BLaER1 treated with 17β-estradiol and CSF1 and Interleukin-3, amounts not matched to agents 10 nM and 100 nM (cell line): Measurements from ENCODE around the gene NUDC.
"Not testable (repeated sequence)": the region's sequence is repeated elsewhere in the genome, so short reads cannot be mapped to it uniquely, and the experiment has no call there.

Experiments used
- H3K27ac ChIP-seq, 11 experiments: shearing (Covaris generic); formaldehyde crosslinking; 2 replicates each; pipeline ENCODE4 v1.8.1; 2022
- H3K27me3 ChIP-seq, 11 experiments: shearing (Covaris generic); formaldehyde crosslinking; 2 replicates each; pipeline ENCODE4 v1.8.1; 2022
- H3K36me3 ChIP-seq, 11 experiments: shearing (Covaris generic); formaldehyde crosslinking; 2 replicates each; pipeline ENCODE4 v1.8.1; 2022
- H3K4me1 ChIP-seq, 10 experiments: shearing (Covaris generic); formaldehyde crosslinking; 2 replicates each; pipeline ENCODE4 v1.8.1; 2022
- H3K4me2 ChIP-seq, 11 experiments: shearing (Covaris generic); formaldehyde crosslinking; 2 replicates each; pipeline ENCODE4 v1.8.1; 2022
- H3K4me3 ChIP-seq, 10 experiments: shearing (Covaris generic); formaldehyde crosslinking; 2 replicates each; pipeline ENCODE4 v1.8.1; 2022
- H3K9ac ChIP-seq, 11 experiments: shearing (Covaris generic); formaldehyde crosslinking; 2 replicates each; pipeline ENCODE4 v1.8.1; 2022
- H3K9me3 ChIP-seq, 11 experiments: shearing (Covaris generic); formaldehyde crosslinking; replicated peaks in 1 of 11; 2 replicates each; pipeline ENCODE4 v1.8.1; 2022
- H4K20me1 ChIP-seq, 11 experiments: shearing (Covaris generic); formaldehyde crosslinking; 2 replicates each; pipeline ENCODE4 v1.8.1; 2022
- Cebpa-rat ChIP-seq, 11 experiments: shearing (Covaris generic); IDR thresholded peaks; 2 replicates each; pipeline ENCODE4 v1.8.1; 2022

Gene NUDC

GRCh38 chr1:26941311-26941710 is 19.8 kb downstream of the NUDC start:
- peak overlapping the region in 2 of 11 experiments; percentile 4 to 33; a peak in 1 of 22 replicates for H3K9ac ChIP-seq
- no peak overlapping the region for H3K4me3 ChIP-seq
- peak overlapping the region in 2 of 11 experiments; percentile 65 to 68; a peak in 4 of 22 replicates for H3K4me2 ChIP-seq
- no peaks in the 10 kb centered on the region for H3K27me3 ChIP-seq
- H3K27ac ChIP-seq = peak overlapping the region in 2 of 11 experiments; percentile 61 to 63; a peak in 4 of 22 replicates
- peaks cover 0 to 78% (median 51%) of the 10 kb centered on the region in 11 experiments; a peak in 17 of 22 replicates for H4K20me1 ChIP-seq
- TF ChIP-seq Cebpa-rat (IDR thresholded peaks at IDR 0.05) = no peak
- H3K9me3 ChIP-seq = no peaks in the 10 kb centered on the region
- peaks cover 66 to 100% (median 96%) of the 10 kb centered on the region in 11 experiments for H3K36me3 ChIP-seq
- peaks cover 0 to 53% (median 18%) of the 10 kb centered on the region in 10 experiments; a peak in 12 of 20 replicates for H3K4me1 ChIP-seq

DNA sequence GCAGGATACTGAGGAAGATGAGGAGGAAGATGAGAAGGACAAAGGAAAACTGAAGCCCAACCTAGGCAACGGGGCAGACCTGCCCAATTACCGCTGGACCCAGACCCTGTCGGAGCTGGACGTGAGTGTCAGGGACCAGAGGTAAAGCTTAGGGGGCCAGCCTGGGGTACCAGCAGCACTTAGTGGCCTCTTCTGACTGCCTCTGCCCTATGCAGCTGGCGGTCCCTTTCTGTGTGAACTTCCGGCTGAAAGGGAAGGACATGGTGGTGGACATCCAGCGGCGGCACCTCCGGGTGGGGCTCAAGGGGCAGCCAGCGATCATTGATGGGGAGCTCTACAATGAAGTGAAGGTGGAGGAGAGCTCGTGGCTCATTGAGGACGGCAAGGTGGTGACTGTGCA is 21.1 kb downstream of the NUDC start:
- H3K9me3 ChIP-seq = no peaks in the 10 kb centered on the region
- no peak overlapping the region for H3K4me2 ChIP-seq
- H3K9ac ChIP-seq = no peak overlapping the region
- no peak for TF ChIP-seq Cebpa-rat (IDR thresholded peaks at IDR 0.05)
- peaks cover 64 to 100% (median 92%) of the 10 kb centered on the region in 11 experiments for H3K36me3 ChIP-seq
- H4K20me1 ChIP-seq = peaks cover 0 to 65% (median 44%) of the 10 kb centered on the region in 11 experiments; a peak in 17 of 22 replicates
- no peak overlapping the region for H3K4me3 ChIP-seq
- H3K4me1 ChIP-seq = peaks cover 0 to 41% (median 15%) of the 10 kb centered on the region in 10 experiments; a peak in 12 of 20 replicates
- peak overlapping the region in 1 of 11 experiments; percentile 61; a peak in 2 of 22 replicates for H3K27ac ChIP-seq
- no peaks in the 10 kb centered on the region for H3K27me3 ChIP-seq

DNA sequence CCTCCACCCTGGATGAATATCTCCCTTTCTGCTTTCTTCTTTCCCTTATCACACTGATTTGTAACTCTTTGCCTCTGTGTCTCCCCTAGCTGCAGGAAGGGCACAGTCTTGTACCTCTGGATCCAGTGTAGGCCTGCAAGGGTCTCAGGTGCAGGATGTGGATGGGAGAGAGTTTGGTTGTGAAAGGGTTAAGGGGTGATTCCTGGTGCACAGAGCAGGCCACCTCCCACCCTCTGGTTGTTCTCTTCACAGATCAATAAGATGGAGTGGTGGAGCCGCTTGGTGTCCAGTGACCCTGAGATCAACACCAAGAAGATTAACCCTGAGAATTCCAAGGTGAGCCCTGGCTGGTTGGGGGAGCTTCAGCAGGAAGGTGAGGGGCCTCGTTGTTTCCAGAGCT is 23.6 kb downstream of the NUDC start:
- Histone ChIP-seq H3K9ac (no peak overlapping the region), H3K27me3 (no peaks in the 10 kb centered on the region), H3K9me3 (no peaks in the 10 kb centered on the region), H4K20me1 (peaks cover 0 to 40% (median 20%) of the 10 kb centered on the region in 11 experiments; a peak in 14 of 22 replicates), H3K36me3 (peaks cover 64 to 87% (median 77%) of the 10 kb centered on the region in 11 experiments), H3K4me2 (no peak overlapping the region), H3K4me3 (no peak overlapping the region), H3K27ac (no peak overlapping the region), H3K4me1 (peaks cover 7 to 26% (median 14%) of the 10 kb centered on the region in 10 experiments)
- TF ChIP-seq Cebpa-rat (IDR thresholded peaks at IDR 0.05) = no peak

DNA sequence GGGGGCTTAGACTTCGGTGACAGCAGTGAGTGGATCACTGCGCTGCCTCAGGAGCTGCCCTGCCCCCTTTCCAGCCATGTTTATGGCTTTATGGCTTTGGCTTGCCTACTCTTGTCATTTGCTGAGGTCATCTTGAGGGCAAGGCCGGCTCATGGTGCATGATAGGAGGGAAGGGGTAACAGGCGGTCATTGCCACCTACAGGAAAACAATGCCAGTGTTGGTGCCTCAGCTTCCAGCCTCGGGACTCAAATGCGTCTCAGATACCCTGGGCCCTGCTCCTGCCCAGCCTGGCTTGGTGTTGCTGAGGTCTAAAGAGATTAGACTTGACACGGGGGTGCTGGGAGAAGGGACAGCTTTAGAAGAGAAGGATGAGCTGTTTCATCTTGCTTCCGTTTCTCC is 24.2 kb downstream of the NUDC start:
- Histone ChIP-seq H3K9me3 (no peaks in the 10 kb centered on the region), H3K9ac (no peak overlapping the region), H3K4me1 (peaks cover 13 to 26% (median 18%) of the 10 kb centered on the region in 10 experiments), H3K36me3 (peaks cover 64 to 81% (median 75%) of the 10 kb centered on the region in 11 experiments), H4K20me1 (peaks cover 0 to 34% (median 16%) of the 10 kb centered on the region in 11 experiments; a peak in 13 of 22 replicates), H3K4me3 (no peak overlapping the region), H3K27me3 (no peaks in the 10 kb centered on the region), H3K4me2 (no peak overlapping the region), H3K27ac (no peak overlapping the region)
- no peak for TF ChIP-seq Cebpa-rat (IDR thresholded peaks at IDR 0.05)

- Histone ChIP-seq H3K27me3 (no peaks in the 10 kb centered on the region), H3K27ac (no peak overlapping the region), H3K9me3 (no peaks in the 10 kb centered on the region), H3K4me2 (no peak overlapping the region), H3K4me3 (no peak overlapping the region), H3K4me1 (peaks cover 16 to 26% (median 21%) of the 10 kb centered on the region in 10 experiments), H4K20me1 (peaks cover 0 to 29% (median 13%) of the 10 kb centered on the region in 11 experiments; a peak in 12 of 22 replicates), H3K36me3 (peaks cover 60 to 75% (median 71%) of the 10 kb centered on the region in 11 experiments), H3K9ac (no peak overlapping the region)
- no peak for TF ChIP-seq Cebpa-rat (IDR thresholded peaks at IDR 0.05)
Observed at GRCh38 chr1:26946270-26946669, 24.7 kb downstream of the NUDC start.

- H3K36me3 ChIP-seq = peaks cover 36 to 51% (median 47%) of the 10 kb centered on the region in 11 experiments
- peaks cover 0 to 11% (median 0%) of the 10 kb centered on the region in 11 experiments; a peak in 6 of 22 replicates for H4K20me1 ChIP-seq
- not testable (repeated sequence) for H3K4me3 ChIP-seq, H3K9me3 ChIP-seq, H3K27ac ChIP-seq, H3K9ac ChIP-seq, H3K27me3 ChIP-seq, H3K4me2 ChIP-seq
- H3K4me1 ChIP-seq = peaks cover 16 to 23% (median 20%) of the 10 kb centered on the region in 10 experiments
Observed at GRCh38 chr1:26948725-26949057, 27.1 kb downstream of the NUDC start.

GRCh38 chr1:26949266-26949925 is 27.9 kb downstream of the NUDC start:
- no peaks in the 10 kb centered on the region for H3K27me3 ChIP-seq
- peaks cover 0 to 10% (median 0%) of the 10 kb centered on the region in 11 experiments; a peak in 4 of 22 replicates for H4K20me1 ChIP-seq
- H3K4me2 ChIP-seq = peak overlapping the region; percentile 11 to 63 (median 53); a peak in 17 of 22 replicates
- TF ChIP-seq Cebpa-rat (IDR thresholded peaks at IDR 0.05) = no peak
- no peak overlapping the region for H3K9ac ChIP-seq
- 0 out of 22 replicates have a peak overlapping the region, but pooled peaks of 2 of the 11 experiments have one; percentile 4 to 37 for H3K27ac ChIP-seq
- peaks cover 29 to 44% (median 40%) of the 10 kb centered on the region in 11 experiments for H3K36me3 ChIP-seq
- H3K4me3 ChIP-seq = no peak overlapping the region
- peaks cover 16 to 23% (median 20%) of the 10 kb centered on the region in 10 experiments for H3K4me1 ChIP-seq
- 0 out of 22 replicates have a peak, but pooled peaks cover 0 to 5% (median 0%) of the 10 kb centered on the region in 11 experiments for H3K9me3 ChIP-seq

GRCh38 chr1:26949926-26950319 is 28.4 kb downstream of the NUDC start:
- Histone ChIP-seq H3K27me3 (no peaks in the 10 kb centered on the region), H3K27ac (peak overlapping the region in 4 of 11 experiments; percentile 4 to 37 (median 20); a peak in 3 of 22 replicates), H4K20me1 (peaks cover 0 to 10% (median 0%) of the 10 kb centered on the region in 11 experiments; a peak in 4 of 22 replicates), H3K9me3 (0 out of 22 replicates have a peak, but pooled peaks cover 0 to 5% (median 0%) of the 10 kb centered on the region in 11 experiments), H3K4me1 (peaks cover 16 to 23% (median 20%) of the 10 kb centered on the region in 10 experiments), H3K9ac (no peak overlapping the region), H3K4me2 (peak overlapping the region; percentile 11 to 63 (median 53); a peak in 21 of 22 replicates), H3K4me3 (no peak overlapping the region), H3K36me3 (peaks cover 24 to 39% (median 35%) of the 10 kb centered on the region in 11 experiments)
- no peak for TF ChIP-seq Cebpa-rat (IDR thresholded peaks at IDR 0.05)

DNA sequence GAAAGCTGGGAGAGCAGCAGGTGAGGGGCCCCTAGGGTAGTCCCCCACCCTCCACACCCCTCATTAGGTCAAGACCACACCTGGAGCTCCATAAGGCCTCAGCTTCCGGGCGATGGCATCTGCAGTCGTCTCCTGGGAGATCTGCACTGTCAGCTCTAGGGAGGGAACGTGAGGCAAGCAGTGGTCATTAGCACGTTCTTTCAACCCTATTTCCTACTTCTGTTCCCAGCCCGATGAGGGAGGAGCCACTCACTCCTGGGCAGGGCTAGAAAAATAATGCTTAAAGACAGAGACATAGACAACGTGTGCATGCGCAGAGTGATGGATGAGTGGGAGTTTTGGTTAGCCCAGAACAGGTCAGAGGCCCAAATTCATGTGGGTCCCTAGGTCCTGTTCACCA is 29.1 kb downstream of the NUDC start:
- 0 out of 22 replicates have a peak overlapping the region, but pooled peaks of 1 of the 11 experiments have one; percentile 15 for H3K9ac ChIP-seq
- H3K36me3 ChIP-seq = peaks cover 17 to 32% (median 28%) of the 10 kb centered on the region in 11 experiments
- H3K4me1 ChIP-seq = peaks cover 16 to 23% (median 20%) of the 10 kb centered on the region in 10 experiments
- H3K27me3 ChIP-seq = no peaks in the 10 kb centered on the region
- no peak overlapping the region for H3K4me3 ChIP-seq
- no peak for TF ChIP-seq Cebpa-rat (IDR thresholded peaks at IDR 0.05)
- peak overlapping the region; percentile 11 to 63 (median 53) for H3K4me2 ChIP-seq
- peaks cover 0 to 8% (median 2%) of the 10 kb centered on the region in 11 experiments; a peak in 8 of 22 replicates for H3K9me3 ChIP-seq
- peak overlapping the region in 4 of 11 experiments; percentile 9 to 37 (median 22); a peak in 5 of 22 replicates for H3K27ac ChIP-seq
- peaks cover 0 to 8% (median 0%) of the 10 kb centered on the region in 11 experiments; a peak in 4 of 22 replicates for H4K20me1 ChIP-seq
